GM12878 (cell line): ENCODE data around the gene LRRC4B. TPM values are rescaled to one million over a fixed set of nuclear protein-coding genes. Genes with fewer than 3 reads are reported as not detected.

Experiments used
- ATAC-seq: fragments of 200-7000 bp; cut with Tn5 transposase; 3 replicates; pipeline ENCODE4 v1.9.1; 2020; ENCODE audit warnings: mild to moderate bottlenecking, moderate library complexity
- BruUV-seq: library from RNA; stranded (reverse); fragments of 400-500 nt; replicated peaks from 2 replicates; lab custom pipeline; 2021; lab: Mats Ljungman, UMichigan
- CTCF ChIA-PET: fragments of 300-600 bp; sonication (Branson Sonifier 250); formaldehyde crosslinking; extraction: SDS; loops from one replicate; lab custom pipeline; 2021; ENCODE audit warnings: inconsistent platforms; lab: Yijun Ruan, JAX
- POLR2A ChIA-PET: fragments of 350-600 bp; formaldehyde crosslinking; extraction: SDS; loops from one replicate; lab custom pipeline; 2021; ENCODE audit warnings: inconsistent platforms; lab: Charles Lee
- RAD21 ChIA-PET: fragments of 300-600 bp; sonication (Branson Sonifier 250); formaldehyde crosslinking; loops from one replicate; lab custom pipeline; 2023; ENCODE audit warnings: antibody characterized with exemption; ENCODE audit not compliant: unreplicated experiment; lab: Charles Lee
- SMC1A ChIA-PET: fragments of 300-600 bp; sonication (Branson Sonifier 250); formaldehyde crosslinking; loops from one replicate; lab custom pipeline; 2023; ENCODE audit not compliant: unreplicated experiment, uncharacterized antibody; lab: Charles Lee
- DNase-seq: peaks from one replicate; pipeline ENCODE4 v3.0.0-alpha.2; 2011; ENCODE audit warnings: low read depth, low spot score
- FAIRE-seq: peaks from 3 replicates; lab custom pipeline; 2011; peaks lifted over from hg19 to GRCh38; lab: Jason Lieb, UNC
- H2AFZ ChIP-seq: 2 replicates; pipeline ENCODE4 v1.6.0; 2011; ENCODE audit warnings: low read depth, low read length, control low read depth; ENCODE audit not compliant: control insufficient read depth
- H3K27ac ChIP-seq: 2 replicates; pipeline ENCODE4 v1.5.1; 2011; ENCODE audit warnings: control low read depth; ENCODE audit not compliant: control insufficient read depth, insufficient read depth
- H3K27me3 ChIP-seq, 2 experiments: replicated peaks in 1 of 2; 2 replicates each; pipeline versions ENCODE4 v1.6.0 to v1.6.1; 2011; ENCODE audit warnings: low read length in 1 of 2; ENCODE audit not compliant: control insufficient read depth in 2 of 2, insufficient read depth in 2 of 2
- H3K36me3 ChIP-seq, 2 experiments: 2 replicates each; pipeline ENCODE4 v1.5.1; 2011; ENCODE audit warnings: low read length in 1 of 2; ENCODE audit not compliant: control insufficient read depth in 2 of 2, insufficient read depth in 2 of 2
- H3K4me1 ChIP-seq: 2 replicates; pipeline ENCODE4 v1.6.1; 2011; ENCODE audit warnings: mild to moderate bottlenecking, low read length, moderate library complexity, mixed read lengths; ENCODE audit not compliant: control insufficient read depth, insufficient read depth
- H3K4me2 ChIP-seq: 2 replicates; pipeline ENCODE4 v1.6.0; 2011; ENCODE audit warnings: control low read depth; ENCODE audit not compliant: control insufficient read depth, insufficient read depth
- H3K4me3 ChIP-seq: fragments of 200-600 bp; sonication (generic); 2 replicates; pipeline ENCODE4 v1.5.1; 2016
- H3K79me2 ChIP-seq: 2 replicates; pipeline ENCODE4 v1.6.0; 2011; ENCODE audit warnings: low read length; ENCODE audit not compliant: control insufficient read depth, insufficient read depth
- H3K9ac ChIP-seq: 2 replicates; pipeline ENCODE4 v1.8.0; 2011; ENCODE audit warnings: low read length, control low read depth, mixed read lengths; ENCODE audit not compliant: control insufficient read depth, insufficient read depth
- H3K9me3 ChIP-seq: replicated peaks from 3 replicates; pipeline ENCODE4 v1.5.1; 2011; ENCODE audit warnings: mild to moderate bottlenecking, low read length; ENCODE audit not compliant: control insufficient read depth, insufficient read depth
- H4K20me1 ChIP-seq: 2 replicates; pipeline ENCODE4 v1.6.0; 2011; ENCODE audit not compliant: control insufficient read depth, insufficient read depth
- ATF2 ChIP-seq: IDR thresholded peaks from 2 replicates; pipeline ENCODE4 v1.6.1; 2012; ENCODE audit warnings: low read length, inconsistent platforms
- CTCF ChIP-seq, 3 experiments: IDR thresholded peaks in 2 of 3; conservative IDR thresholded peaks in 1 of 3; 2 replicates each; pipeline ENCODE4 v1.5.1; 2011; ENCODE audit warnings: low read depth in 3 of 3, low read length in 3 of 3, mild to moderate bottlenecking in 3 of 3, control low read depth in 2 of 3, moderate library complexity in 2 of 3, inconsistent platforms in 1 of 3, mixed read lengths in 1 of 3; ENCODE audit not compliant: control insufficient read depth in 2 of 3, insufficient read depth in 1 of 3; ENCODE audit errors: extremely low read depth in 1 of 3
- ETV6 ChIP-seq, 2 experiments: fragments of 450-650 bp in 1 of 2; IDR thresholded peaks in 1 of 2; conservative IDR thresholded peaks in 1 of 2; 2 replicates each; pipeline ENCODE4 v1.6.1; 2014; ENCODE audit warnings: antibody characterized with exemption in 1 of 2, borderline replicate concordance in 1 of 2, low read depth in 1 of 2, mild to moderate bottlenecking in 1 of 2, moderate library complexity in 1 of 2
- FOXM1 ChIP-seq: IDR thresholded peaks from 2 replicates; pipeline ENCODE4 v1.6.1; 2012; ENCODE audit warnings: low read depth, mild to moderate bottlenecking, inconsistent platforms, low read length, moderate library complexity
- JUNB ChIP-seq: IDR thresholded peaks from 2 replicates; pipeline ENCODE4 v1.6.1; 2016; ENCODE audit warnings: antibody characterized with exemption, mild to moderate bottlenecking
- LARP7 ChIP-seq: fragments of 450-650 bp; IDR thresholded peaks from 2 replicates; pipeline ENCODE4 v1.6.1; 2017; ENCODE audit warnings: mild to moderate bottlenecking
- MAX ChIP-seq: IDR thresholded peaks from 2 replicates; pipeline ENCODE4 v1.6.1; 2012; ENCODE audit warnings: low read depth, low read length, improper control_type of control experiment
- SPI1 ChIP-seq: IDR thresholded peaks from 2 replicates; pipeline ENCODE4 v1.6.1; 2011; ENCODE audit warnings: low read depth, mild to moderate bottlenecking, low read length, moderate library complexity, borderline replicate concordance; ENCODE audit not compliant: insufficient read depth
- SUPT20H ChIP-seq: IDR thresholded peaks from 2 replicates; pipeline ENCODE4 v1.6.1; 2011; ENCODE audit warnings: low read depth, mild to moderate bottlenecking, low read length, moderate library complexity, borderline replicate concordance; ENCODE audit not compliant: control insufficient read depth
- ZBTB33 ChIP-seq: fragments of 450-650 bp; IDR thresholded peaks from 2 replicates; pipeline ENCODE4 v1.6.1; 2017; ENCODE audit warnings: mild to moderate bottlenecking
- ZNF274 ChIP-seq: IDR thresholded peaks from one replicate; pipeline ENCODE4 v1.8.0; 2011; ENCODE audit not compliant: insufficient read length, insufficient read depth
- WGBS: methylation state at CpG from one replicate; pipeline ENCODE4 v1.1.6; 2016; ENCODE audit warnings: low lambda C conversion rate; ENCODE audit not compliant: insufficient replicate concordance, insufficient coverage; ENCODE audit errors: missing lambda C conversion rate; 5-methylcytosine and 5-hydroxymethylcytosine counted together
- in situ Hi-C: fragments of 300-500 bp; cut with MboI; formaldehyde crosslinking; loops from 9 replicates; pipeline ENCODE4 v1.14.3; 2018; ENCODE audit warnings: mixed read lengths
- intact Hi-C: fragments of 100-400 bp; cut with micrococcal nuclease; formaldehyde crosslinking; loops from one replicate; pipeline ENCODE4 v1.14.2; 2022; ENCODE audit not compliant: unreplicated experiment
- polyA plus RNA-seq, 11 experiments: library from polyadenylated mRNA; depleted of rRNA in 4 of 11; unstranded in 6 of 11; stranded (reverse) in 5 of 11; fragments of >200 nt; fragmentation: Nextera tagmentation in 4 of 11; fragmentation: Illumina TruSeq in 1 of 11; extraction: Ambion mirVana in 4 of 11; extraction: Trizol in 1 of 11; gene quantifications; 1 replicate in 1 of 11; 2 replicates in 10 of 11; pipeline versions ENCODE4 v1.2.1 to v1.2.3, GENCODE V29; 2011 to 2016; ENCODE audit warnings: inconsistent platforms in 2 of 11, missing spikeins in 2 of 11, low read depth in 1 of 11
- total RNA-seq, 4 experiments: library from RNA; depleted of rRNA in 3 of 4; stranded (reverse); fragments of >200 nt in 3 of 4; fragmentation: Illumina TruSeq in 1 of 4; extraction: Trizol in 1 of 4; gene quantifications; 2 replicates each; pipeline versions ENCODE4 v1.2.1 to v1.2.3, GENCODE V29; 2013 to 2021

Gene LRRC4B
- total and polyA plus RNA-seq, 10 of the 15 experiments (the other 5 are each of a cell fraction or from before 2014, with no cell fraction given) = 0.14 TPM; not detected in 9

- no peak overlapping the region for H3K27ac ChIP-seq
- H2AFZ ChIP-seq = no peak overlapping the region
- H3K4me2 ChIP-seq = no peak overlapping the region
- peaks cover 0 to 3% of the 10 kb centered on the region in 2 experiments for H3K27me3 ChIP-seq
- ChIA-PET CTCF (interaction anchor here (8.5 kb wide), 1 partner anchor 14 kb away, joined by 117 read pairs; no protein-coding TSS in a partner anchor), POLR2A (interaction anchor here (0.6 to 1.0 kb wide), 2 partner anchors 8 to 228 kb away, joined by 4 to 5 read pairs; no protein-coding TSS in a partner anchor)
- no peak for FAIRE-seq
- no peak overlapping the region for H3K9ac ChIP-seq
- H4K20me1 ChIP-seq = no peaks in the 10 kb centered on the region
- BruUV-seq = no TSS peak
- no peaks in the 10 kb centered on the region for H3K79me2 ChIP-seq
- no peak for TF ChIP-seq ZBTB33
- no peak for TF ChIP-seq FOXM1
- no peak for TF ChIP-seq ETV6 (conservative IDR thresholded peaks at IDR 0.05 in 1 of 2, IDR thresholded peaks at IDR 0.05 in 1 of 2; ENCODE audit: borderline replicate concordance in 1 of 2, low read depth in 1 of 2)
- TF ChIP-seq SUPT20H = no peak
- TF ChIP-seq CTCF (IDR thresholded peaks at IDR 0.05 in 2 of 3, conservative IDR thresholded peaks at IDR 0.05 in 1 of 3; ENCODE audit: control insufficient read depth in 2 of 3, extremely low read depth in 1 of 3, insufficient read depth in 1 of 3, low read depth in 3 of 3, low read length in 3 of 3) = no peak
- TF ChIP-seq LARP7 = no peak
- no peak for TF ChIP-seq MAX
- no peak for TF ChIP-seq SPI1
- no peak for TF ChIP-seq ZNF274
- TF ChIP-seq ATF2 = no peak
- TF ChIP-seq JUNB = no peak
- TF ChIP-seq, all 136 proteins: peak for 0
- DNase-seq (no peak), ATAC-seq (no peak)
- no peaks in the 10 kb centered on the region for H3K36me3 ChIP-seq
- ChIA-PET SMC1A (no interaction called here), RAD21 (interaction anchor here (1.2 kb wide), 1 partner anchor 196 kb away, joined by 3 read pairs; no protein-coding TSS in a partner anchor)
- H3K9me3 ChIP-seq = no peaks in the 10 kb centered on the region
- H3K4me1 ChIP-seq = no peaks in the 10 kb centered on the region; the same call in 1 of the 2 replicates
- intact Hi-C loops (no loop called here), in situ Hi-C loops (no loop called here)
- WGBS = 41% methylated on average over 18 of the region's 19 CpGs
- no peak overlapping the region for H3K4me3 ChIP-seq
These were observed 15.0 kb downstream of the LRRC4B start for GRCh38 chr19:50553134-50553703.
